Hepatocyte (in vitro differentiated cells): ENCODE results near the gene TRHDE.

ENCODE experiments used
- EZH2 ChIP-seq: fragments of 200-600 bp; sonication (generic); IDR thresholded peaks from 2 replicates; pipeline ENCODE4 v1.6.1; 2016; ENCODE audit warnings: antibody characterized with exemption, mild to moderate bottlenecking, borderline replicate concordance
- EZH2phosphoT487 ChIP-seq: fragments of 200-600 bp; sonication (generic); IDR thresholded peaks from one replicate; pipeline ENCODE4 v1.6.1; 2018; ENCODE audit warnings: antibody characterized with exemption, mild to moderate bottlenecking, low read depth, moderate library complexity; ENCODE audit not compliant: unreplicated experiment, severe bottlenecking
- TF ChIP-seq, protein P1 (sequence below): fragments of 200-600 bp; sonication (generic); IDR thresholded peaks from 2 replicates; pipeline ENCODE4 v1.5.1; 2016; ENCODE audit warnings: antibody characterized with exemption, mild to moderate bottlenecking; ENCODE audit not compliant: poor library complexity

DNA sequence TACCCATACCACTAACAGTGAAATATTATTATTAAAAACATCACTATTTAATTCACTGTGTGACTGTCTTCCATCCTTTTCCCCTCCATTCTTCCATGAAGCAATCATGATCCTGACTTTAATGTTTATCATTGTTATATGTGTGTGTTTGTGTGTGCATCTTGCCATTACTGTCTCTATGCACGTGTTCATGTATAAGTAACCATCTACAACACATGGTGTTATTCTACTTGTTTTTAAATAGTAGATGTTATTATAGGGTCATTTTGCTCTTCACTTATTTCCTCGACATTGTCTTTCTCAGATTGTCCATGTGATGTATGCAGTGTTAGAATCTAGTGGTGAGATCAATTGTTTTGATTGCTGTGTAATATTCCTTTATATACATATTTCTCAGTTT, 195.8 kb downstream of the TRHDE start:
- TF ChIP-seq EZH2 (no peak), EZH2phosphoT487 (no peak)
- TF ChIP-seq, protein P1, sequence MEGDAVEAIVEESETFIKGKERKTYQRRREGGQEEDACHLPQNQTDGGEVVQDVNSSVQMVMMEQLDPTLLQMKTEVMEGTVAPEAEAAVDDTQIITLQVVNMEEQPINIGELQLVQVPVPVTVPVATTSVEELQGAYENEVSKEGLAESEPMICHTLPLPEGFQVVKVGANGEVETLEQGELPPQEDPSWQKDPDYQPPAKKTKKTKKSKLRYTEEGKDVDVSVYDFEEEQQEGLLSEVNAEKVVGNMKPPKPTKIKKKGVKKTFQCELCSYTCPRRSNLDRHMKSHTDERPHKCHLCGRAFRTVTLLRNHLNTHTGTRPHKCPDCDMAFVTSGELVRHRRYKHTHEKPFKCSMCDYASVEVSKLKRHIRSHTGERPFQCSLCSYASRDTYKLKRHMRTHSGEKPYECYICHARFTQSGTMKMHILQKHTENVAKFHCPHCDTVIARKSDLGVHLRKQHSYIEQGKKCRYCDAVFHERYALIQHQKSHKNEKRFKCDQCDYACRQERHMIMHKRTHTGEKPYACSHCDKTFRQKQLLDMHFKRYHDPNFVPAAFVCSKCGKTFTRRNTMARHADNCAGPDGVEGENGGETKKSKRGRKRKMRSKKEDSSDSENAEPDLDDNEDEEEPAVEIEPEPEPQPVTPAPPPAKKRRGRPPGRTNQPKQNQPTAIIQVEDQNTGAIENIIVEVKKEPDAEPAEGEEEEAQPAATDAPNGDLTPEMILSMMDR = no peak
